GM18507 (cell line): Measurements from ENCODE around the gene PARN.
"Not testable (repeated sequence)": the region's sequence is repeated elsewhere in the genome, so short reads cannot be mapped to it uniquely, and the experiment has no call there.

Source experiments
- DNase-seq: peaks from one replicate; pipeline ENCODE4 v3.0.0; 2011; ENCODE audit warnings: low read depth; ENCODE audit not compliant: insufficient read length; ENCODE audit errors: extremely low spot score
- FAIRE-seq: peaks from 2 replicates; lab custom pipeline; 2011; peaks lifted over from hg19 to GRCh38; lab: Jason Lieb, UNC

The PARN gene

DNA sequence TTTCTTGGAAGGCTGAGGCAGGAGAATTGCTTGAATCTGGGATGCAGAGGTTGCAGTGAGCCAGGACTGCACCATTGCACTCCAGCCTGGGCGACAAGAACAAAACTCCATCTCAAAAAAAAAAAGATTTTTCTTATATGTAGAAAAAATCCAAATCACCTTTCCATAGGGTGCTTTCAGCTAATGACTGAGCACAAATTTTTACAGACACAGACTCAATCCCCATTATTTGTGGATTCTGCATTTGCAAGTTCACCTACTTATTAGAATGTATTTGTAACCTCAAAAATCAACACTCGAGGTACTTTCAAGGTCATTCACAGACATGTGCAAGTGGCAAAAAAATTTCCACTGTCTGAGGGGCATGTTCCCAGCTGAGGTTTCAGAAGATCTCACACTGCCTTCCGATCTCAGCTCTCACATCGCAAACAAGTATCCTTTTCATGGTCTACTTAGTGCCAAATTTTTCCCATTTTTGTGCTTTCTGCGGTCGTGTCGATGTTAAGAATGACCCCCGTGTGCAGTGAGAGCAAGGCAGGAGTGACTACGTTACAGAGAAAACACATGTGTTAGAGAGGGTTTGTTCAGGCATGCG is 234.3 kb downstream of the PARN start:
- FAIRE-seq, DNase-seq: not testable (repeated sequence)

DNA sequence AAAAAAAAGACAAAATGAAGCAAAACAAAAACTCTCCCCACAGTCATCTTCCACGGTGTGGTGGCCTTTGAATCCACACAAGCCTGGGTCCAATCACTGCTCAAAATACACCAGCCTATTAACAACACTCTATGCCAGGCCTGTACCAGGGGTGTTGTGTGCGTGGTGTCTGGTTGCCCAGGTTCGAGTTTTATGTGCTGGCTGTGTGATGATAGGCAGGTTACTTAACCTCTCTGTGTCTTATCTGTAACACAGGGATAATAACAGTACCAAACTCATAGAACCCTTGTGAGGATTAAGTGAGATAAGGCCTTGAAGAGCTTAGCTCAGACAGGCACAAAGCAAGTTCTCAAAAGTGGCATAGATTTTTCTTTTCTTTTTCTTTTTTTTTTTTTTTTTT is 235.2 kb downstream of the PARN start:
- no peak for FAIRE-seq

DNA sequence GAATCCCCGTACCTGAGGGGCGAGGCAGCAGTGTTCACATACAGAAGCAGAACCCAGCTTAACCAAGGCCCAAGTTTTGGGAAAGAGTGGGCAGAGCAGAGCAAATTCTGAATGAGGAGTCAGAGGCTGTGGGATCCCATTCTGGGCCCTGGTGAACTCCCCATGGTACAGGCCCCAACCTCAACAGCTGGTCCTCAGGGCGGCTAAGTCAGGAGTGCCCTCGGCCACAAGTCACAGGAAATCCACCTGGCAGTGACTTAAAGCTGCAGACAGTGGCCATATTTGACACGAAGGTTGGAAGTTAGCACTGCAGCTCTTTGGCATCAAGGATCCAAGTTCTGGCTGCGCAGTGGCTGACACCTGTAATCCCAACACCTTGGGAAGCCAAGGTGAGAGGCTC is 237.1 kb downstream of the PARN start:
- DNase-seq (no peak), FAIRE-seq (no peak)

More for the DNA sequence above, 235.2 kb downstream of the PARN start:
- no peak for DNase-seq

DNA sequence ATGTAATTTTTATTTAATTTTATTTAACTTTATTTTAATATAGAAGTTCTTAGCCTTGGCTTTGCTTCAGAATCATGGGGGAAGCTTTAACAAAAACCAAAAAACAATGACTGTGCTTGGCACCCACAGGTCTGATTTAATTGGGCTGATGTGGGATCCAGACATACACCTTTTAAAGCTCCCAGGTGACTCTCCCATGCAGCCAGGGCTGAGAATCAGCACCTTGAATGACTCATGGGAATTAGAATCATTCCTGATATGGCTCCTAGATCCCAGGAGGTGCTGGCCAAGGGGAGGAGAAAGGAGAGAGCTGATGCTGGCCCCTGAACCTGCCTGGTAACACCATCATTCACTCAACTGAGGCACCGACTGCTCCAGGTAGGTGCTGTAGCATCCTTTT is 240.7 kb downstream of the PARN start:
- FAIRE-seq: no peak

DNA sequence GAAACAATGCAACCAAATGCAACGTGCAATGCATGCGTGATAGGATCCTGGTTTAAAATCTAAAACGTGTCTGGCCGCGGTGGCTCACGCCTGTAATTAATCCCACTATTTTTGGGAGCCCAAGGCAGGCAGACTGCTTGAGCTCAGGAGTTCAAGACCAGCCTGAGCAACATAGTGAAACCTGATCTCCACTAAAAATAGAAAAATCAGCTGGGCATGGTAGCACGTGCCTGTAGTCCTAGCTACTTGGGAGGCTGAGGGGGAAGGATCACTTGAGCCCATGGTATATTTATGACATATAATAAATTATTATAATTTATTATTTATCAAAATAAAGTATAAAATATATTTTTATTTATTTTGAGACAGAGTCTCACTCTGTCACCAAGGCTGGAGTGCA is 241.8 kb downstream of the PARN start:
- DNase-seq: no peak
- FAIRE-seq: no peak

More for the DNA sequence above, 240.7 kb downstream of the PARN start:
- no peak for DNase-seq

DNA sequence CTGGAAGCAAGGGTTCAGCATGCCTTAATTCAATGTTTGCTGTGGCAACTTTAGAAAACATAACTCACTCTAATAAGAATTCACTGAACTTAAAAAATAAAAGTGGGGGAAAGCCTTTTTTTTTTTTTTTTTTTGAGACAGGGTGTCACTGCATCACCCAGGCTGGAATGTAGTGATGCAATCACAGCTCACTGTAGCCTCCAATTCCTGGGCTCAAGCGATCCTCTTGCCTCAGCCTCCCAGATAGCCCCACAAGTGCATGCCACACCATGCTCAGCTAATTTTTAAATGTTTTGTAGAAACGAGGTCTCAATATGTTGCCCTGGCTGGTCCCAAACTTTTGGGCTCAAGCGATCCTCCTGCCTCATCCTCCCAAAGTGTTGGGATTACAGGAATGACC is 243.9 kb downstream of the PARN start:
- FAIRE-seq (no peak), DNase-seq (no peak)
